GM18909 (cell line): Measurements from ENCODE around the gene CLDN17.

ENCODE experiments used
- ATAC-seq: cut with Tn5 transposase; IDR thresholded peaks from one replicate; pipeline ENCODE4 v1.9.1; 2021; ENCODE audit warnings: mild to moderate bottlenecking; ENCODE audit not compliant: unreplicated experiment, poor library complexity

Gene CLDN17

GRCh38 chr21:30129246-30129645 is 37.4 kb downstream of the CLDN17 start:
- ATAC-seq: no peak

GRCh38 chr21:30126576-30126975 is 40.0 kb downstream of the CLDN17 start:
- ATAC-seq: no peak

GRCh38 chr21:30117631-30118030 is 49.0 kb downstream of the CLDN17 start:
- ATAC-seq: no peak

- ATAC-seq: no peak
Observed at GRCh38 chr21:30116479-30116878, 50.1 kb downstream of the CLDN17 start.
